WTC11 (cell line): ENCODE measurements around the gene PDZD2. TPM values are rescaled to one million over a fixed set of nuclear protein-coding genes. Genes with fewer than 3 reads are reported as not detected.

ENCODE experiments used
- ATAC-seq: fragments of 200-7000 bp; cut with Tn5 transposase; 2 replicates; pipeline ENCODE4 v1.10.0; 2021; ENCODE audit warnings: mild to moderate bottlenecking, moderate library complexity
- CTCF ChIA-PET: fragments of 300-600 bp; sonication (Branson Sonifier 250); formaldehyde crosslinking; loops from one replicate; lab custom pipeline; 2021; ENCODE audit warnings: antibody characterized with exemption; lab: Charles Lee
- POLR2A ChIA-PET: fragments of 350-600 bp; sonication (Branson Sonifier 250); formaldehyde crosslinking; loops from one replicate; lab custom pipeline; 2021; ENCODE audit warnings: antibody characterized with exemption; lab: Charles Lee
- DNase-seq: peaks from one replicate; pipeline ENCODE4 v3.0.0; 2021; ENCODE audit warnings: low spot score
- H3K27ac Mint-ChIP-seq: 2 replicates; pipeline ENCODE4 v1.8.0; 2021; ENCODE audit warnings: mixed read lengths
- H3K27me3 Mint-ChIP-seq: 2 replicates; pipeline ENCODE4 v1.8.0; 2021; ENCODE audit warnings: low read depth, mild to moderate bottlenecking, moderate library complexity, mixed read lengths
- H3K36me3 Mint-ChIP-seq: 2 replicates; pipeline ENCODE4 v1.8.0; 2021; ENCODE audit warnings: mixed read lengths
- H3K4me1 Mint-ChIP-seq: 2 replicates; pipeline ENCODE4 v1.8.0; 2022; ENCODE audit warnings: mixed read lengths
- H3K4me3 Mint-ChIP-seq: 2 replicates; pipeline ENCODE4 v1.8.0; 2021; ENCODE audit warnings: mild to moderate bottlenecking, moderate library complexity, mixed read lengths
- H3K9me3 Mint-ChIP-seq: 2 replicates; pipeline ENCODE4 v1.8.0; 2021; ENCODE audit warnings: mixed read lengths
- ESRRA ChIP-seq: sonication (generic); formaldehyde crosslinking; IDR thresholded peaks from 2 replicates; pipeline ENCODE4 v1.8.1; 2022; ENCODE audit warnings: mild to moderate bottlenecking, missing genetic modification reagents, borderline replicate concordance
- SMAD4 ChIP-seq: sonication (generic); formaldehyde crosslinking; IDR thresholded peaks from 2 replicates; pipeline ENCODE4 v1.8.0; 2022; ENCODE audit warnings: mild to moderate bottlenecking, missing genetic modification reagents
- SOX15 ChIP-seq: fragments of 250-450 bp; sonication (Bioruptor Pico); IDR thresholded peaks from 2 replicates; pipeline ENCODE4 v1.9.0; 2021; ENCODE audit warnings: mild to moderate bottlenecking
- TCF7 ChIP-seq: sonication (generic); formaldehyde crosslinking; IDR thresholded peaks from 2 replicates; pipeline ENCODE4 v1.8.0; 2022; ENCODE audit warnings: mild to moderate bottlenecking, low read depth, missing genetic modification reagents, moderate library complexity
- ZNF121 ChIP-seq: sonication (generic); formaldehyde crosslinking; IDR thresholded peaks from 2 replicates; pipeline ENCODE4 v1.8.0; 2023; ENCODE audit warnings: missing genetic modification reagents
- ZNF317 ChIP-seq: sonication (generic); formaldehyde crosslinking; IDR thresholded peaks from 2 replicates; pipeline ENCODE4 v1.8.1; 2023; ENCODE audit warnings: low read depth, mild to moderate bottlenecking, moderate library complexity, missing genetic modification reagents, borderline replicate concordance
- total RNA-seq: library from RNA; stranded (reverse); gene quantifications from 3 replicates; pipeline ENCODE4 v1.2.3, GENCODE V29; 2021
- TF ChIP-seq, protein P1 (sequence below): sonication (generic); formaldehyde crosslinking; IDR thresholded peaks from 2 replicates; pipeline ENCODE4 v1.8.1; 2023; ENCODE audit warnings: mild to moderate bottlenecking, missing genetic modification reagents, borderline replicate concordance
- TF ChIP-seq, protein P2 (sequence below): fragments of 250-450 bp; sonication (Bioruptor Pico); IDR thresholded peaks from 2 replicates; pipeline ENCODE4 v1.9.0; 2021; ENCODE audit warnings: mild to moderate bottlenecking, borderline replicate concordance
- TF ChIP-seq, protein P3 (sequence below): sonication (generic); formaldehyde crosslinking; IDR thresholded peaks from 2 replicates; pipeline ENCODE4 v1.8.1; 2022; ENCODE audit warnings: mild to moderate bottlenecking, moderate library complexity, missing genetic modification reagents
- TF ChIP-seq, protein P4 (sequence below): sonication (generic); formaldehyde crosslinking; IDR thresholded peaks from 2 replicates; pipeline ENCODE4 v1.8.1; 2022; ENCODE audit warnings: mild to moderate bottlenecking, missing genetic modification reagents, moderate library complexity, borderline replicate concordance
- TF ChIP-seq, protein P5 (sequence below): sonication (generic); formaldehyde crosslinking; IDR thresholded peaks from 2 replicates; pipeline ENCODE4 v1.8.0; 2022; ENCODE audit warnings: mild to moderate bottlenecking, missing genetic modification reagents
- TF ChIP-seq, protein P6 (sequence below): sonication (generic); formaldehyde crosslinking; IDR thresholded peaks from 2 replicates; pipeline ENCODE4 v1.8.1; 2023; ENCODE audit warnings: mild to moderate bottlenecking, missing genetic modification reagents
- TF ChIP-seq, protein P7 (sequence below): fragments of 200-600 bp; IDR thresholded peaks from 2 replicates; pipeline ENCODE4 v1.8.0; 2022; ENCODE audit warnings: antibody characterized with exemption
- TF ChIP-seq, protein P8 (sequence below): sonication (generic); formaldehyde crosslinking; IDR thresholded peaks from 2 replicates; pipeline ENCODE4 v1.8.0; 2023; ENCODE audit warnings: missing genetic modification reagents

Gene PDZD2
- total RNA-seq, 1 experiment from 2014 or later, result 11.4 TPM

DNA sequence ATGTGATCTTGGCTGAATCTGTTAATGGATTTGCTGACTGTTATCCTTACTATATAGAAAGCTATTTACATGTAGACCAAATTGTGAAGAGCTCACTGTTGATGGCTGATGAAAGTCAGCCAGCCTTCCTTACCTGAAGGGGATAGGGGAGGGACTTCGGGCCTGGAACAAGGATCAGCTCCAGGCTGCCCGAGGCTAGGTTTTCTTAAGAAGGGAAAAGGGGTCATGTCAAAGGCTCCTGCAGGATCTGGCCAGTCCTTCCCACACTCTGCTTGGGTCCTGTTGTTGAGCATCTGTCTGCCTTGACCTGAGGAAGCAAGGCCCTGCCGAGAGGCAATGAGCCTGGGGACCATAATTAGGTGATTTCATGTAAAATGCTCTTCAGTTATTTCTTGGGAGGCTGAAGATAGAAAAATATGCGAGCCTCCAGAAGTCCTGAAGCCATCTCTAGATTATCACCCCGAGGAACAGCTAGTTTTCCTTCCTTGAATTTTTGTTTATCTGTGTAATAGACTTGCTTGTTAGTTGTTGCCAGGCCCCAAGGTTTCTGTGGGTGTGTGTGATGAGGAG lies 261.4 kb downstream of the PDZD2 start:
- Mint-ChIP-seq H3K27ac (no peak overlapping the region), H3K36me3 (no peaks in the 10 kb centered on the region), H3K27me3 (no peaks in the 10 kb centered on the region), H3K9me3 (peaks cover 3% of the 10 kb centered on the region; the same call in 1 of the 2 replicates), H3K4me3 (no peak overlapping the region), H3K4me1 (peaks cover 5% of the 10 kb centered on the region; the same call in 1 of the 2 replicates)
- TF ChIP-seq SOX15 (CRISPR knock-in tag) (no peak), ZNF317 (CRISPR knock-in tag) (no peak), TCF7 (no peak)
- POLR2A ChIA-PET, result interaction anchor here (0.6 kb wide), 1 partner anchor 42 kb away, joined by 4 read pairs; no protein-coding TSS in a partner anchor
- ATAC-seq (peak; percentile 44), DNase-seq (no peak)
- CTCF ChIA-PET, result interaction anchor here (0.8 to 1.0 kb wide), 2 partner anchors 11 to 176 kb away, joined by 3 read pairs; no protein-coding TSS in a partner anchor

DNA sequence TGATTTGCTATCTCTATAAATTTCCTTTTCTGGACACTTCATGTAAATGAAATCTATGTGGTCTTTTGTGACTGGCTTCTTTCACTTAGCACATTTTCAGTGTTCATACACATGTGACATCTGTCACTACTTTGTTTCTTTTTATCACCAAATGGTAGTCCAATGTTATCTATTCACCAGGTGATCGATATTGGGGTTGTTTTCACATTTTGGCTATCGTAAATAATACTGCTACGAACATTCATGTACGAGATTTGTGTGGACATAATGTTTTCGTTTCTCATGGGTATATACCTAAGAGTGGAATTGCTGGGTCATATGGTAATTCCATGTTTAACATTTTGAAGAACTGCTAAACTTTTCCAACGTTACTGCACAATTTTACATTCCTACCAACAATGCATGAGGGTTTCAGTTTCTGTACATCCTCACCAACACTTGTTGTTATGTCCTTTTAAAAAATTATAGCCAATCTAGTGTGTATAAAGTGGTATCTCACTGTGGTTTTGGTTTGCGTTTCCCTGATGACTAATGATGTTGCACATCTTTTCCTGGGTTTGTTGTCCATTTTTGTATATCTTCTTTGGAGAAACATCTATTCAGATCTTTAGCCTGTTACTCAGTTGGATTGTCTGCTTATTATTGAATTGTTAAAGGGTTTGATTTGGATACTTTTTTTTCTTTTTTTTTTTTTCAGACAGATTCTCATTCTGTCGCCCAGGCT lies 263.0 kb downstream of the PDZD2 start:
- no peaks in the 10 kb centered on the region for H3K27me3 Mint-ChIP-seq
- ChIA-PET POLR2A (interaction anchor here (0.7 kb wide), 1 partner anchor 221 kb away, joined by 5 read pairs; no protein-coding TSS in a partner anchor), CTCF (no interaction called here)
- H3K4me1 Mint-ChIP-seq, result no peaks in the 10 kb centered on the region
- H3K9me3 Mint-ChIP-seq, result peaks cover 3% of the 10 kb centered on the region; the same call in 1 of the 2 replicates
- no peak for ATAC-seq
- TF ChIP-seq SMAD4 (CRISPR knock-in tag) (no peak), ZNF121 (CRISPR knock-in tag) (no peak), ESRRA (CRISPR knock-in tag) (no peak)
- TF ChIP-seq, protein P1, sequence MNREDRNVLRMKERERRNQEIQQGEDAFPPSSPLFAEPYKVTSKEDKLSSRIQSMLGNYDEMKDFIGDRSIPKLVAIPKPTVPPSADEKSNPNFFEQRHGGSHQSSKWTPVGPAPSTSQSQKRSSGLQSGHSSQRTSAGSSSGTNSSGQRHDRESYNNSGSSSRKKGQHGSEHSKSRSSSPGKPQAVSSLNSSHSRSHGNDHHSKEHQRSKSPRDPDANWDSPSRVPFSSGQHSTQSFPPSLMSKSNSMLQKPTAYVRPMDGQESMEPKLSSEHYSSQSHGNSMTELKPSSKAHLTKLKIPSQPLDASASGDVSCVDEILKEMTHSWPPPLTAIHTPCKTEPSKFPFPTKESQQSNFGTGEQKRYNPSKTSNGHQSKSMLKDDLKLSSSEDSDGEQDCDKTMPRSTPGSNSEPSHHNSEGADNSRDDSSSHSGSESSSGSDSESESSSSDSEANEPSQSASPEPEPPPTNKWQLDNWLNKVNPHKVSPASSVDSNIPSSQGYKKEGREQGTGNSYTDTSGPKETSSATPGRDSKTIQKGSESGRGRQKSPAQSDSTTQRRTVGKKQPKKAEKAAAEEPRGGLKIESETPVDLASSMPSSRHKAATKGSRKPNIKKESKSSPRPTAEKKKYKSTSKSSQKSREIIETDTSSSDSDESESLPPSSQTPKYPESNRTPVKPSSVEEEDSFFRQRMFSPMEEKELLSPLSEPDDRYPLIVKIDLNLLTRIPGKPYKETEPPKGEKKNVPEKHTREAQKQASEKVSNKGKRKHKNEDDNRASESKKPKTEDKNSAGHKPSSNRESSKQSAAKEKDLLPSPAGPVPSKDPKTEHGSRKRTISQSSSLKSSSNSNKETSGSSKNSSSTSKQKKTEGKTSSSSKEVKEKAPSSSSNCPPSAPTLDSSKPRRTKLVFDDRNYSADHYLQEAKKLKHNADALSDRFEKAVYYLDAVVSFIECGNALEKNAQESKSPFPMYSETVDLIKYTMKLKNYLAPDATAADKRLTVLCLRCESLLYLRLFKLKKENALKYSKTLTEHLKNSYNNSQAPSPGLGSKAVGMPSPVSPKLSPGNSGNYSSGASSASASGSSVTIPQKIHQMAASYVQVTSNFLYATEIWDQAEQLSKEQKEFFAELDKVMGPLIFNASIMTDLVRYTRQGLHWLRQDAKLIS, result no peak
- TF ChIP-seq, protein P2, sequence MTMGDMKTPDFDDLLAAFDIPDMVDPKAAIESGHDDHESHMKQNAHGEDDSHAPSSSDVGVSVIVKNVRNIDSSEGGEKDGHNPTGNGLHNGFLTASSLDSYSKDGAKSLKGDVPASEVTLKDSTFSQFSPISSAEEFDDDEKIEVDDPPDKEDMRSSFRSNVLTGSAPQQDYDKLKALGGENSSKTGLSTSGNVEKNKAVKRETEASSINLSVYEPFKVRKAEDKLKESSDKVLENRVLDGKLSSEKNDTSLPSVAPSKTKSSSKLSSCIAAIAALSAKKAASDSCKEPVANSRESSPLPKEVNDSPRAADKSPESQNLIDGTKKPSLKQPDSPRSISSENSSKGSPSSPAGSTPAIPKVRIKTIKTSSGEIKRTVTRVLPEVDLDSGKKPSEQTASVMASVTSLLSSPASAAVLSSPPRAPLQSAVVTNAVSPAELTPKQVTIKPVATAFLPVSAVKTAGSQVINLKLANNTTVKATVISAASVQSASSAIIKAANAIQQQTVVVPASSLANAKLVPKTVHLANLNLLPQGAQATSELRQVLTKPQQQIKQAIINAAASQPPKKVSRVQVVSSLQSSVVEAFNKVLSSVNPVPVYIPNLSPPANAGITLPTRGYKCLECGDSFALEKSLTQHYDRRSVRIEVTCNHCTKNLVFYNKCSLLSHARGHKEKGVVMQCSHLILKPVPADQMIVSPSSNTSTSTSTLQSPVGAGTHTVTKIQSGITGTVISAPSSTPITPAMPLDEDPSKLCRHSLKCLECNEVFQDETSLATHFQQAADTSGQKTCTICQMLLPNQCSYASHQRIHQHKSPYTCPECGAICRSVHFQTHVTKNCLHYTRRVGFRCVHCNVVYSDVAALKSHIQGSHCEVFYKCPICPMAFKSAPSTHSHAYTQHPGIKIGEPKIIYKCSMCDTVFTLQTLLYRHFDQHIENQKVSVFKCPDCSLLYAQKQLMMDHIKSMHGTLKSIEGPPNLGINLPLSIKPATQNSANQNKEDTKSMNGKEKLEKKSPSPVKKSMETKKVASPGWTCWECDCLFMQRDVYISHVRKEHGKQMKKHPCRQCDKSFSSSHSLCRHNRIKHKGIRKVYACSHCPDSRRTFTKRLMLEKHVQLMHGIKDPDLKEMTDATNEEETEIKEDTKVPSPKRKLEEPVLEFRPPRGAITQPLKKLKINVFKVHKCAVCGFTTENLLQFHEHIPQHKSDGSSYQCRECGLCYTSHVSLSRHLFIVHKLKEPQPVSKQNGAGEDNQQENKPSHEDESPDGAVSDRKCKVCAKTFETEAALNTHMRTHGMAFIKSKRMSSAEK (CRISPR knock-in tag), result no peak
- TF ChIP-seq, protein P3, sequence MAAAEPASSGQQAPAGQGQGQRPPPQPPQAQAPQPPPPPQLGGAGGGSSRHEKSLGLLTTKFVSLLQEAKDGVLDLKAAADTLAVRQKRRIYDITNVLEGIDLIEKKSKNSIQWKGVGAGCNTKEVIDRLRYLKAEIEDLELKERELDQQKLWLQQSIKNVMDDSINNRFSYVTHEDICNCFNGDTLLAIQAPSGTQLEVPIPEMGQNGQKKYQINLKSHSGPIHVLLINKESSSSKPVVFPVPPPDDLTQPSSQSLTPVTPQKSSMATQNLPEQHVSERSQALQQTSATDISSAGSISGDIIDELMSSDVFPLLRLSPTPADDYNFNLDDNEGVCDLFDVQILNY (CRISPR knock-in tag), result no peak
- TF ChIP-seq, protein P4, sequence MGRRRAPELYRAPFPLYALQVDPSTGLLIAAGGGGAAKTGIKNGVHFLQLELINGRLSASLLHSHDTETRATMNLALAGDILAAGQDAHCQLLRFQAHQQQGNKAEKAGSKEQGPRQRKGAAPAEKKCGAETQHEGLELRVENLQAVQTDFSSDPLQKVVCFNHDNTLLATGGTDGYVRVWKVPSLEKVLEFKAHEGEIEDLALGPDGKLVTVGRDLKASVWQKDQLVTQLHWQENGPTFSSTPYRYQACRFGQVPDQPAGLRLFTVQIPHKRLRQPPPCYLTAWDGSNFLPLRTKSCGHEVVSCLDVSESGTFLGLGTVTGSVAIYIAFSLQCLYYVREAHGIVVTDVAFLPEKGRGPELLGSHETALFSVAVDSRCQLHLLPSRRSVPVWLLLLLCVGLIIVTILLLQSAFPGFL (CRISPR knock-in tag), result no peak
- TF ChIP-seq, protein P5, sequence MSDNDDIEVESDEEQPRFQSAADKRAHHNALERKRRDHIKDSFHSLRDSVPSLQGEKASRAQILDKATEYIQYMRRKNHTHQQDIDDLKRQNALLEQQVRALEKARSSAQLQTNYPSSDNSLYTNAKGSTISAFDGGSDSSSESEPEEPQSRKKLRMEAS (CRISPR knock-in tag), result no peak
- TF ChIP-seq, protein P6, sequence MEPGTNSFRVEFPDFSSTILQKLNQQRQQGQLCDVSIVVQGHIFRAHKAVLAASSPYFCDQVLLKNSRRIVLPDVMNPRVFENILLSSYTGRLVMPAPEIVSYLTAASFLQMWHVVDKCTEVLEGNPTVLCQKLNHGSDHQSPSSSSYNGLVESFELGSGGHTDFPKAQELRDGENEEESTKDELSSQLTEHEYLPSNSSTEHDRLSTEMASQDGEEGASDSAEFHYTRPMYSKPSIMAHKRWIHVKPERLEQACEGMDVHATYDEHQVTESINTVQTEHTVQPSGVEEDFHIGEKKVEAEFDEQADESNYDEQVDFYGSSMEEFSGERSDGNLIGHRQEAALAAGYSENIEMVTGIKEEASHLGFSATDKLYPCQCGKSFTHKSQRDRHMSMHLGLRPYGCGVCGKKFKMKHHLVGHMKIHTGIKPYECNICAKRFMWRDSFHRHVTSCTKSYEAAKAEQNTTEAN (CRISPR knock-in tag), result no peak
- TF ChIP-seq, protein P7, sequence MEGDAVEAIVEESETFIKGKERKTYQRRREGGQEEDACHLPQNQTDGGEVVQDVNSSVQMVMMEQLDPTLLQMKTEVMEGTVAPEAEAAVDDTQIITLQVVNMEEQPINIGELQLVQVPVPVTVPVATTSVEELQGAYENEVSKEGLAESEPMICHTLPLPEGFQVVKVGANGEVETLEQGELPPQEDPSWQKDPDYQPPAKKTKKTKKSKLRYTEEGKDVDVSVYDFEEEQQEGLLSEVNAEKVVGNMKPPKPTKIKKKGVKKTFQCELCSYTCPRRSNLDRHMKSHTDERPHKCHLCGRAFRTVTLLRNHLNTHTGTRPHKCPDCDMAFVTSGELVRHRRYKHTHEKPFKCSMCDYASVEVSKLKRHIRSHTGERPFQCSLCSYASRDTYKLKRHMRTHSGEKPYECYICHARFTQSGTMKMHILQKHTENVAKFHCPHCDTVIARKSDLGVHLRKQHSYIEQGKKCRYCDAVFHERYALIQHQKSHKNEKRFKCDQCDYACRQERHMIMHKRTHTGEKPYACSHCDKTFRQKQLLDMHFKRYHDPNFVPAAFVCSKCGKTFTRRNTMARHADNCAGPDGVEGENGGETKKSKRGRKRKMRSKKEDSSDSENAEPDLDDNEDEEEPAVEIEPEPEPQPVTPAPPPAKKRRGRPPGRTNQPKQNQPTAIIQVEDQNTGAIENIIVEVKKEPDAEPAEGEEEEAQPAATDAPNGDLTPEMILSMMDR, result no peak
- TF ChIP-seq, protein P8, sequence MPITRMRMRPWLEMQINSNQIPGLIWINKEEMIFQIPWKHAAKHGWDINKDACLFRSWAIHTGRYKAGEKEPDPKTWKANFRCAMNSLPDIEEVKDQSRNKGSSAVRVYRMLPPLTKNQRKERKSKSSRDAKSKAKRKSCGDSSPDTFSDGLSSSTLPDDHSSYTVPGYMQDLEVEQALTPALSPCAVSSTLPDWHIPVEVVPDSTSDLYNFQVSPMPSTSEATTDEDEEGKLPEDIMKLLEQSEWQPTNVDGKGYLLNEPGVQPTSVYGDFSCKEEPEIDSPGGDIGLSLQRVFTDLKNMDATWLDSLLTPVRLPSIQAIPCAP (CRISPR knock-in tag), result no peak
- TF ChIP-seq, all 79 proteins: peak for 0
- H3K27ac Mint-ChIP-seq, result no peak overlapping the region
- H3K36me3 Mint-ChIP-seq, result no peaks in the 10 kb centered on the region
- no peak overlapping the region for H3K4me3 Mint-ChIP-seq
- no peak for DNase-seq
